HFF-Myc (cell line): ENCODE measurements around the gene PHF21A.

Experiments
- DNase-seq: peaks from one replicate; pipeline ENCODE4 v3.0.0-alpha.2; 2011; ENCODE audit warnings: low read depth; ENCODE audit errors: extremely low read depth
- H3K4me3 ChIP-seq: replicated peaks from 2 replicates; pipeline ENCODE4 v1.5.1; 2011; ENCODE audit warnings: low read depth, mild to moderate bottlenecking, control low read depth, low read length
- CTCF ChIP-seq: IDR thresholded peaks from 2 replicates; pipeline ENCODE4 v1.5.1; 2012; ENCODE audit warnings: mild to moderate bottlenecking, low read depth, low read length, control low read depth; ENCODE audit errors: missing control alignments

The PHF21A gene

DNA sequence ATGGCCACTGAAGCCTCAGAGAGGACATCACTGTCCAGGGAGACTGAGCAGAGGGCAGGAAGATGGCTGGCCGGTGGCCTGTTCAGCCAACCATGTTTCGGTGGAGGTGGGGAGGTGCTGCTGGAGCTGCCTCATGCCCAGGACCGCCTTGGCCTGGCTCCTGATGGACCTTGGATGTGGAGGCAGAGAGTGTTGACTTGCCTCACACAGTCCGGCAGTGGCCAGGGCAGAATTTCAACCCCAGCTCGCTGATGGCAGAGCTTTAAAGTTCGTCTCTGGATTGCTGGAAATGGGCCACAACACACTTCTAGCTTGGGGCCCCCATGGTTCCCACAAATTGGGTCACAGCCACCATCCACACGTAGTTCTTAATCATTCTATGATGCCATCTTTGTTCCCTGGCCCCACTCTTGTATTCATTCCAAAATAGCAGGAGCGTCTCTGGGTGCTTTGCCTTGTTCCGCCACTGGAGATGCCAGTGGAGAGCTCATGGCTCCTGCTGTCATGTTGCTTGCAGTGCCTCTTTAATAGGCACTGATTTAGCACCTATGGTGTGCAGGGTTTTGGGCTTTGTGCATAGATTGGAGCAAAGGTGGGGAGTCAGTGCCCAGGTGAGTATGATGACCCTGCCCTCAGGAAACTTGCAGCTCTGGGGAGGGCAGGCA is 230.2 kb downstream of the PHF21A start:
- no peak for DNase-seq
- no peak for TF ChIP-seq CTCF
- H3K4me3 ChIP-seq = no peak overlapping the region

- no peak for DNase-seq
- H3K4me3 ChIP-seq = no peak overlapping the region
- TF ChIP-seq CTCF = no peak
Observed at GRCh38 chr11:45889966-45890365, 231.3 kb downstream of the PHF21A start.

- no peak overlapping the region for H3K4me3 ChIP-seq
- no peak for TF ChIP-seq CTCF
Observed at GRCh38 chr11:45889555-45889954, 231.7 kb downstream of the PHF21A start.

GRCh38 chr11:45887587-45887986 is 233.7 kb downstream of the PHF21A start:
- H3K4me3 ChIP-seq = no peak overlapping the region
- no peak for DNase-seq
- TF ChIP-seq CTCF = no peak

More at GRCh38 chr11:45889555-45889954, 231.7 kb downstream of the PHF21A start:
- no peak for DNase-seq

DNA sequence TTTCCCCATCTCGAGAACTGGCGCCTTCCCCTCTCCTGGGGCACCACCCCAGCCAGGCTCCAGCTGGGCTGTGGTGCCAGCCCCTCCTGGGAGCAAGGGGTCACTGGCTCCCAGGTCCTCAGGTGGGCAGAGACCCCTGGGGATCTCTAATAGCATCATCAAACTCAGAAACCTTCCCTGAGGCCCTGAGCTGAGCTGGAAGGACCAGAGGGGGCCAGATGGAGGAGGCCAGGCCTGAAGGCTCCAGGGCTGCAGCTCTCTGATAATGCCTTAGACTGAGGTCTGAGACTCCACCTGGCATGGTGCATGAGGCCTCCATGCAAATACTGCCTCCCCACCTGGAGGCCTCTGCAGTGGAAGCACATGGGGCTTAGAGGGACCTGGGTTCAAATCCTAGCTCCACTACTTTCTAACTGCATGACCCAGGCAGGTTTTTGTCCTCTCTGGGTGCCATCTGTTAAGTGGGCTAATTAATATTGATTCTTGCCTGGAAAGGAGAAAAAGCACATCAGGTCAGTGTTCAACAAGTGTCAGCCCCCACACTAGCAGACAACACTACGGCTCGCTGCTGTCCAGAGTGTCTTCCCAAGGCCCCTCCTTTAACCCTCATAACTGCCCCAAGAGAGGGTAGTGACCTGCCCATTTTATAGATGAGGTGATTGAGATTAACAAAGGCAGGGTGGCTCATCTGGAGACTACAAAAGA is 234.3 kb downstream of the PHF21A start:
- no peak for DNase-seq
- TF ChIP-seq CTCF = no peak
- no peak overlapping the region for H3K4me3 ChIP-seq

GRCh38 chr11:45885921-45886721 is 235.1 kb downstream of the PHF21A start:
- TF ChIP-seq CTCF = no peak
- H3K4me3 ChIP-seq = peak overlapping the region; percentile 40

More at GRCh38 chr11:45885921-45886721, 235.1 kb downstream of the PHF21A start:
- no peak for DNase-seq
